ENCODE data around the gene POLR3B.

- no peak for TF ChIP-seq POLR2A (IDR thresholded peaks at IDR 0.05)
- TF ChIP-seq, protein P1, sequence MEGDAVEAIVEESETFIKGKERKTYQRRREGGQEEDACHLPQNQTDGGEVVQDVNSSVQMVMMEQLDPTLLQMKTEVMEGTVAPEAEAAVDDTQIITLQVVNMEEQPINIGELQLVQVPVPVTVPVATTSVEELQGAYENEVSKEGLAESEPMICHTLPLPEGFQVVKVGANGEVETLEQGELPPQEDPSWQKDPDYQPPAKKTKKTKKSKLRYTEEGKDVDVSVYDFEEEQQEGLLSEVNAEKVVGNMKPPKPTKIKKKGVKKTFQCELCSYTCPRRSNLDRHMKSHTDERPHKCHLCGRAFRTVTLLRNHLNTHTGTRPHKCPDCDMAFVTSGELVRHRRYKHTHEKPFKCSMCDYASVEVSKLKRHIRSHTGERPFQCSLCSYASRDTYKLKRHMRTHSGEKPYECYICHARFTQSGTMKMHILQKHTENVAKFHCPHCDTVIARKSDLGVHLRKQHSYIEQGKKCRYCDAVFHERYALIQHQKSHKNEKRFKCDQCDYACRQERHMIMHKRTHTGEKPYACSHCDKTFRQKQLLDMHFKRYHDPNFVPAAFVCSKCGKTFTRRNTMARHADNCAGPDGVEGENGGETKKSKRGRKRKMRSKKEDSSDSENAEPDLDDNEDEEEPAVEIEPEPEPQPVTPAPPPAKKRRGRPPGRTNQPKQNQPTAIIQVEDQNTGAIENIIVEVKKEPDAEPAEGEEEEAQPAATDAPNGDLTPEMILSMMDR (IDR thresholded peaks at IDR 0.05) = no peak
Measured at GRCh38 chr12:106429043-106429552, 71.5 kb downstream of the POLR3B start.

All from esophagus squamous epithelium (tissue), 4 donors.